GM19463 (cell line): ENCODE results near the gene CASZ1.

Source experiments
- ATAC-seq: cut with Tn5 transposase; IDR thresholded peaks from one replicate; pipeline ENCODE4 v1.9.1; 2021; ENCODE audit warnings: mild to moderate bottlenecking, moderate library complexity; ENCODE audit not compliant: unreplicated experiment

The CASZ1 gene

DNA sequence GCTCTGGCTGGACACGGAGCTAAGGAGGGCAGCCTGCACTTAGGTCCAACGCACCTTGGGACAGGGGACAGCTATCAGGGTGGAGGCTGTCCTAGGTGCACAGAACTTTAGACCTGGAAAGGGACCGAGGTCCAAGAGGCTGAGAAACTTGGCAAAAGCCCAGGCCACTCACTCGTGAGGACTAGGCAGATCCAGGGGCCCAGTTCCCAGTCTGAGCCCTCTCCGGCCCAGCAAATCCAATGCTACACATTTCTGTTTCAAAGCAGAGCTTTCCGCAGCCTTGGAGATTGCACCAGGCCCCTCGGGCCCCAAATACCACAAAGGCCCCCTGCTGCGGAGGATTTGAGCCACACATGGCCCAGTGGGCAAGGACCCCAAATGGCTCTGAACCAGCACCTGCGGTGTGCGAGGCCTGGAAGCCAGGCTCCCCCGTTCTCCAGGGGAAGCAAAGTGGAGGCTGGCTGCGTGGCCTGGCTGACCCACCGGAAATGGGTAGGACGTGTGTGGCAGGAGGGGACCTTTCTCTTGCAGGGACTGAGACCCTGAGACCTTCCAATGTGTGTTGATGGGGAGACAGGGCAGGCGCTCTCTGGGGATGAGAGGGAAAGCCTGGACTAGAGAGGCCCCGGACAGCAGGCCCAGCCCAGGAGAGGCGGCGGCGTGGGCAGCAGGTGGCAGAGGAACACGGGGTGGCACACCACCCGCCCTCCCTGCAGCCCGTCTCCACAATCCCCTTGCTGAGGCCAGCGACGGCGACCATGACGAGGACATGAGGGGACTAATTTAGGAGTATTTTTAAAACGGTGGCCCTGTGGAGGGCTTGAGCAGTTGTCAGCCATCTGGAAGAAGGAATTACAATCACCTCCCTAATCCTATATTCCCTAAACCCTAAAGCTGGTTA lies 118.7 kb downstream of the CASZ1 start:
- no peak for ATAC-seq

- no peak for ATAC-seq
Observed at GRCh38 chr1:10676963-10677362, 119.5 kb downstream of the CASZ1 start.

- ATAC-seq = no peak
Observed at GRCh38 chr1:10675813-10676212, 120.6 kb downstream of the CASZ1 start.

- no peak for ATAC-seq
Observed at GRCh38 chr1:10674700-10675609, 121.5 kb downstream of the CASZ1 start.

DNA sequence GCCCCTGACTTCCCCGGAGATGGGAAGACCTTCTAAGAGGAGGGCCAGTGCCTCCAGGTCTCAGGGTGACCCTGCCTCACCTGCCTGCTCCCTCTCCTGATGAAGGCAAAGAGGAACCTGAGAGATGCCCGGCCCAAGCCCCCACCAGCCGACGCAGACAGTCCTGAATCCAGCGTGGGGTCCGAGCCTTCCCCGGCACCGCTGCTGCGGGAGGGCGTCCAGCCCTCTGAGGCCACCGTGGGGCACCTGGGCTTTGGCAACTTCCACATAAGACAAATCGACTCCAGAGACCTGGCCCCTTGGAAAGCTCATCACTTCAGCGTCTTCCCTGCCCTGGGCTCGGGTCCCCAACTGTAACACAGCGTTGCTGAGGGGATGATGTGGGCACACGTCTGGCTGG lies 122.2 kb downstream of the CASZ1 start:
- ATAC-seq = no peak

GRCh38 chr1:10673109-10673711 lies 123.2 kb downstream of the CASZ1 start:
- ATAC-seq = no peak

DNA sequence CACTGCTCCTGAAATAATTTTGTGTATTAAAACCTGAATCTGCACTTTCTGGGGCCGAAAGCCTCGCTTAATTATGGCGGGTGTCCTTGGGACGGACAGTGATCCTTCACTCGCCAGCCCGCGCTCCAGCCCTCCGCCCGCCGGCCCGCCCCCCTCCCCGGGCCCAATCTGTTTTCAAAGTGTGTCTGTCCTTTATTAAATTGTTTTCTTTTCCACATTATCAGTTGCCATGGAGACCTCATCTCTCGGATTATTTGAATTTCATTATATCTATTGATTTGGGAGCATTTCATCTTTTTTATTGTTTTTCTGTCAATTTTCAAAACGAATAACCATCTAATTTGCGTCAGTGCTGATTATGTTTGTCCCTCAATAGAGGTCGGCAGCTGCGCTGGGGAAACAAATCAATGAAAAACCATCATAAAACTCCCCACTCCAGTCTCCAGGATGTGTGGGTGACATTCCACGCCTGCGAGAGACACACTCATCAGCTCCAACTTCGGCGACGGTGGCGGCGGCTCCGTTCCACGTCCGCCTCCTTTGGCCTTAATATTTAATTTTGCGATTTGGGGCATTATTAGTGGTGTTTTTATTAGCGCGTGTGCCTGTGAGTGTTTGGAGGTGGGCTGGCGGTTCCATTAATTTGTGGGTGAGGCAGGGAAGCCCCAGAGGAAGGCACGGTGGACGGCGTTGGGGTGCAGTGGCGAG lies 123.9 kb downstream of the CASZ1 start:
- no peak for ATAC-seq

- no peak for ATAC-seq
Observed at GRCh38 chr1:10671622-10672342, 124.7 kb downstream of the CASZ1 start.

- no peak for ATAC-seq
Observed at GRCh38 chr1:10671090-10671489, 125.4 kb downstream of the CASZ1 start.

- ATAC-seq = no peak
Observed at GRCh38 chr1:10670190-10670589, 126.3 kb downstream of the CASZ1 start.

GRCh38 chr1:10669570-10669969 lies 126.9 kb downstream of the CASZ1 start:
- ATAC-seq = no peak

DNA sequence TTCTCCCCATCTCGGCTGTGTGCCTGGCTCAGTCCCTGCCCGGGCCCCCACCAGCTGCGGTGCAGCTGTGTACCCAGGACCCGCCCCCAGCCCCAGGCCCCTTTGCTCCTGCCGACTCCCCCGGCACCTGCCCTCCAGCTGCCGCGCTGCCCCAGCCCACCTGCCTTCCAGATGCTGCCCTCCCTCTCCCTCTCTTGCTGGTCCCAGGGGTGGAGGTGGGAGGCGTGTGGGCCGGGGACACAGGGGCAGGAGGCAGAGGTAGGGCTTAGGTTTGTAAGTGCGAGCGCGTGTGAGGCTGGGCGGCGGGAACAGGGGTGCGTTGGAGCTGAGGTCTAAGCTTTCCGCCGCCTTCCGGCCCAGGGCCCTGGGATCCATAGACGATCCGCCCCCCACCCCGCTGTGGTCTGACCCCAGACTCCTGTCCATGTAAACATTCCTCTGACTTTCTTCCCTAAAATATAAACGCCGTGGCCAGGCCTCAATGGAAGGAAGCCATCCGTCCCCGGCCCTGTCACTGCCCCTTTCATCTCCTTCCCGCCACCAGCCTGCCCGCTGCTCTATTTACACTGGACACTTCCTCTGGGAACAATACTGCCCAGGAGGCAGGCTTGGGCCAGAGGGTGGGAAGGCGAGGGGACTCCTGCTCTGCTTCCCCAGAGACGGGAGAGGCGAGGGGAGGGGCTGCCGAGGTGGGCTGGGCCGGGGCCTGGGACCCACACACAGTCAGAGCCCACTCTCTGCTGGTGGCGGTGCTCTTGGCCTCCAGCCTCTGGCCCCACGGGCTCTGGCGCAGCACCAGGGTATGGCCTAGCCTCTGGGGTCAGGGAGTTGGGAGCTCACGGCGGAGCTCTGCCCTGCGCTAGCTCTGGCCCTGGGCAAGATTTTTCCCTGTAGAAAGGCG lies 128.3 kb downstream of the CASZ1 start:
- ATAC-seq = no peak

GRCh38 chr1:10665930-10666850 lies 130.3 kb downstream of the CASZ1 start:
- no peak for ATAC-seq

DNA sequence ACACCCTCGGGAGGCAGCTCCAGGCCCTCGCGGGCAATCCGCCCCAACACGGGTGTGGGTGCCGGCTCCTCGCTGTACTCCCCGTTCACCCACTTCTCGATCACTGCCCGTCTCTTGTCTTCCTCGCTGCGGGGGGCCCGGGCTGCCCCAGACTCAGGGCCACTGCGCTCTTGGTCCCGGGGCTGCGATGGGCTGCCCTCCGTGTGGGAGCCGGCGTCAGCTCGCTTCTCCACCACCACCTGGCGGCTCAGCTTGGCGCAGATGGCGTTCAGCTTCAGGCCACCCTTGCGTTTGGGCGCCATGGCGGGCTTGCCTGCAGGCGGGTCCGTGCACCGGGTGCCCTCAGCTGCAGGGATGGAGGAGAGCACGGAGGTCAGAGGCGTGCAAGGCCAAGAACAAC lies 131.2 kb downstream of the CASZ1 start:
- no peak for ATAC-seq

DNA sequence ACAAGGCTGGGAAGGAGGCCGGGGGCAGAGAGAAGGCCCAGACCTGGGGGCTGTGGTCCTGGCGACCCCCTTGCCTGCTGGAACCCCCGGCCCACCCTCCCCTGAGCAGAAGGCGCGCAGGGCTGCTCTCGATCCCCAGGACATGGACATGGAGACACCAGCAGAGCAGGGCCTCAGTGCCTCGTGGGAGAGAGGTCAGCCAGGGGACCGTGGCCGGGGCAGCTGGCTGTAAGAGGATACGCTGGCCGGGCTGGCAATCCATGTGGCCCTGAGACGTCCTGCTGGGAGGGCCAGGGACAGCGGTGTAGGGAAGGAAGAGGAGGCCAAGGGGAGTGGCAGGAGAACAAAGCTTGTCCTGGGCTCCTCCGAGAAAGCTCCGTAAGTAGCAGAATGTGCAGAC lies 132.2 kb downstream of the CASZ1 start:
- ATAC-seq = no peak

DNA sequence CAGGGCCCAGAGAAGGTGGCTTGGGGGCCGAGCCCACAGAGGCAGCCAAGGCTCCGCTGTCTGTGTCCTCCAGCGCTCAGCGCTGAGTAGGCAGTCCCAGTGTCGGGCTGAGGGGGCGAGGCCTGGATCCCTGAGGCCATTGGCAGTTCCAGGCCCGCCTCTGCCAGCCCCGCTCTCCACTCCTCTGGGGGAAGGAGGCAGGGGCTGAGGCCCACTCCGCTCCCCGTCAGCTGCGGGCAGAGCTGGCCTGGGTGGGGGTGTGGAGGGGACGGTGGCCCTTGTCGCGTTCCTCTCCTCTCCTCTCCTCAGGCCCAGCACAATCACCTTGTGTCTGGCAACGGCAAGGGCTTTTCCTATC lies 132.8 kb downstream of the CASZ1 start:
- no peak for ATAC-seq

GRCh38 chr1:10662824-10663677 lies 133.4 kb downstream of the CASZ1 start:
- ATAC-seq = no peak
